Prostate gland (tissue), 2 donors: ENCODE data around the gene NUDT19. TPM values are rescaled to one million over a fixed set of nuclear protein-coding genes. Genes with fewer than 3 reads are reported as not detected.
A peak's percentile ranks its signal among the peaks of the same experiment; 100 is the strongest.
"Not testable (repeated sequence)": the region's sequence is repeated elsewhere in the genome, so short reads cannot be mapped to it uniquely, and the experiment has no call there.

Experiments
- DNase-seq: peaks from one replicate; pipeline ENCODE4 v3.0.0-alpha.2; 2019; ENCODE audit warnings: low spot score
- H3K27ac ChIP-seq, 2 donors: fragments of 200-600 bp; sonication (generic); 2 replicates each; pipeline ENCODE4 v1.5.1; 2017 to 2019
- H3K27me3 ChIP-seq: fragments of 200-600 bp; sonication (generic); replicated peaks from 2 replicates; pipeline ENCODE4 v1.5.1; 2019; ENCODE audit not compliant: insufficient read depth
- H3K36me3 ChIP-seq, 2 donors: fragments of 200-600 bp; sonication (generic); 1 replicate in 1 of 2; 2 replicates in 1 of 2; pipeline versions ENCODE4 v1.5.1 to v1.8.1; 2017 to 2019
- H3K4me1 ChIP-seq: fragments of 200-600 bp; sonication (generic); replicated peaks from 2 replicates; pipeline ENCODE4 v1.5.1; 2019
- H3K4me3 ChIP-seq, 2 donors: fragments of 200-600 bp; sonication (generic); 2 replicates each; pipeline ENCODE4 v1.5.1; 2017 to 2019
- H3K9me3 ChIP-seq: fragments of 200-600 bp; sonication (generic); 2 replicates; pipeline ENCODE4 v1.5.1; 2017
- CTCF ChIP-seq, 4 experiments: fragments of 200-600 bp in 2 of 4; fragments of 450-650 bp in 2 of 4; sonication (generic) in 2 of 4; IDR thresholded peaks; 1 replicate in 3 of 4; 2 replicates in 1 of 4; pipeline ENCODE4 v1.5.1; 2016 to 2019; ENCODE audit warnings: antibody characterized with exemption in 4 of 4, mild to moderate bottlenecking in 2 of 4, moderate library complexity in 2 of 4
- POLR2A ChIP-seq: fragments of 450-650 bp; IDR thresholded peaks from one replicate; pipeline ENCODE4 v1.6.1; 2016; ENCODE audit warnings: antibody characterized with exemption, mild to moderate bottlenecking
- POLR2AphosphoS5 ChIP-seq: sonication (generic); formaldehyde crosslinking; IDR thresholded peaks from one replicate; pipeline ENCODE4 v1.6.1; 2017; ENCODE audit warnings: antibody characterized with exemption
- WGBS: methylation state at CpG from one replicate; pipeline ENCODE4 v1.1.5; 2018; 5-methylcytosine and 5-hydroxymethylcytosine counted together
- intact Hi-C: fragments of 100-400 bp; cut with DNase I; formaldehyde crosslinking; loops from one replicate; pipeline ENCODE4 v1.14.2; 2022
- total RNA-seq, 2 donors: library from RNA; depleted of rRNA; stranded (reverse); fragments of >200 nt; gene quantifications; one replicate each; pipeline ENCODE4 v1.1.0, GENCODE V29; 2016

NUDT19 gene
- total RNA-seq, 2 donors from 2014 or later: 21.7 to 22.4 TPM

DNA sequence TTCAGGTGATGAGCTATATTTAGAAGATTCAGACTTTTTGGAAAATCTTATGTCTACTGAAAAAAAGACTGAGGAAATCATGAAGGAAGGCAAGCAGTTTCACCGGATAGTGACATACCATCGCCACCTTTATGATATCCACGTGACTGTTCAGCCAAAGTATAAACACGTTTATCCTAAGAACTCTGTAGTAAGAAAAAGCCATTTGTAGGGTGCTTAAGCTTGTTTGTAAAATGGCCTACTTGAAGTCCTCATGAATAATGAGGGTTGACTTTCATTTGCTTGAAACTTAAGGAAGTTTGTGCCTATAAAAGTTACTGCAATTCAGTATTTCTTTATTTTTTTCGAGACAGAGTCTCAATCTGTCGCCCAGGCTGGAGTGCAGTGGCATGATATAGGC, 20.1 kb downstream of the NUDT19 start:
- WGBS: 87% methylated on average over 6 of the region's 6 CpGs
- Histone ChIP-seq H3K4me3 (no peak overlapping the region), H3K27ac (no peak overlapping the region), H3K4me1 (no peaks in the 10 kb centered on the region), H3K27me3 (no peaks in the 10 kb centered on the region), H3K36me3 (peaks cover 0 to 4% of the 10 kb centered on the region in 2 donors), H3K9me3 (no peaks in the 10 kb centered on the region)
- no peak for DNase-seq
- TF ChIP-seq CTCF (IDR thresholded peaks at IDR 0.05): no peak
- no peak for TF ChIP-seq POLR2AphosphoS5
- TF ChIP-seq POLR2A: no peak
- intact Hi-C loops: no loop called here

GRCh38 chr19:32716203-32716602, 24.6 kb downstream of the NUDT19 start:
- H3K27me3 ChIP-seq, H3K4me1 ChIP-seq, H3K36me3 ChIP-seq, H3K4me3 ChIP-seq, H3K27ac ChIP-seq, intact Hi-C loops, DNase-seq, H3K9me3 ChIP-seq: not testable (repeated sequence)
- 97% methylated on average over 7 of the region's 7 CpGs for WGBS

DNA sequence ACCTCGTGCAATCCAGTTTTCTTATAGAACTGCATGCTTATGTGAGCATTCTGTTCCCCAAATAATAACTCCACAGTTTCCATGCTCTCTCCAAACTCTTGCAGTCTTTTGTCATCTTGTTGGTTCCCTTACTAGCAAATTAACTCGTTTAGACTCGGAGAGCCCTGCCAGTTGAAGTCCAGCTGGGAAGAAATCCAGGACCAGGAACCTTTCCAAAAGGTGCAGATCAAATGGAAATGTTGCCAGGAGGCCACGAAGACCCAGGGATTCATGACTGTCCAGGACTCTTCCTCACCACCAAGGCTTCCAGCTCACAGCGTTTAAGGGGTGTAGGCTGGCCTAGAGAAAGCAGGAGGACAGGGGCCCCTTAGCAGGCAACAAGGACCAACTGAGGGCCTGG, 25.9 kb downstream of the NUDT19 start:
- intact Hi-C loops: no loop called here
- 40% methylated on average over 5 of the region's 5 CpGs for WGBS

GRCh38 chr19:32718286-32718685, 26.7 kb downstream of the NUDT19 start:
- WGBS: 53% methylated on average over 7 of the region's 7 CpGs
- no peaks in the 10 kb centered on the region for H3K36me3 ChIP-seq
- H3K4me1 ChIP-seq: no peaks in the 10 kb centered on the region
- TF ChIP-seq POLR2AphosphoS5 (peak; percentile 62), POLR2A (no peak), CTCF (IDR thresholded peaks at IDR 0.05) (no peak)
- H3K27me3 ChIP-seq: no peaks in the 10 kb centered on the region
- H3K4me3 ChIP-seq: no peak overlapping the region
- peak overlapping the region in 1 of 2 donors; percentile 31 for H3K27ac ChIP-seq
- peak; percentile 56 for DNase-seq
- intact Hi-C loops: no loop called here
- H3K9me3 ChIP-seq: no peaks in the 10 kb centered on the region

More for the DNA sequence above, 25.9 kb downstream of the NUDT19 start:
- Histone ChIP-seq H3K27ac (peak overlapping the region in 1 of 2 donors; percentile 31), H3K27me3 (no peaks in the 10 kb centered on the region), H3K4me3 (no peak overlapping the region), H3K4me1 (no peaks in the 10 kb centered on the region), H3K36me3 (peaks cover 0 to 2% of the 10 kb centered on the region in 2 donors), H3K9me3 (no peaks in the 10 kb centered on the region)
- no peak for TF ChIP-seq POLR2A
- no peak for TF ChIP-seq CTCF (IDR thresholded peaks at IDR 0.05)
- TF ChIP-seq POLR2AphosphoS5: no peak
- no peak for DNase-seq

DNA sequence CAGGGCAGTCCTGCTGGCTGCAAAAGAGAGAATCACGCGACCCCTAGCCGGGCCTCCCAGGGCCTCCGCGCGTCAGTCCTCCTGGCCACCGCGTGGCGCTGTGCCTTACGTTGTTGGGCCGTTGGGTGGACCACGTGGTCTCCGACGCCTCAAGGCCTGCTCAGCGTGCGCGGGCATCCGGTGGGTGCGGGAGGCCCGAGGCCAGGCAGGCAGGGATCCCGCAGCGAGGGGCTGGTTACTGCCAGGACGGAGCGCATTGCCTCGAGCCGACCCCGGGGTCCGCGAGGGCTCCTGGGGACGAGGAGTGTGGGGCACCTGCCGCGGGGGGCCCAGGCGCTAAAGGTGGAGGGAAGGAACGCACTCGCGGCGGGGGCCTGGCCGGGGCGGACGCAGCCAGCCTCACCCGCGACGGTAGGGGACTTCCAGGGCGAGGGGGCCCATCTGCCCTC, 28.0 kb downstream of the NUDT19 start, which contains the start of gene TDRD12:
TSS of gene TDRD12 (plus strand) at position 157 of the 449 bp plus-strand sequence. CDS start 306 bp downstream, outside the sequence.
- no peak for DNase-seq
- H3K4me3 ChIP-seq: no peak within 1 kb of the TSS
- no peaks in the 10 kb centered on the region for H3K36me3 ChIP-seq
- 94% methylated on average over 44 of the region's 44 CpGs for WGBS
- H3K27me3 ChIP-seq: no peaks in the 10 kb centered on the region
- no peaks in the 10 kb centered on the region for H3K4me1 ChIP-seq
- TF ChIP-seq CTCF (IDR thresholded peaks at IDR 0.05): no peak
- no peak for TF ChIP-seq POLR2A
- TF ChIP-seq POLR2AphosphoS5: no peak
- H3K27ac ChIP-seq: peak within 1 kb of the TSS in 1 of 2 donors; percentile 8
- intact Hi-C loops: no loop called here
- no peaks in the 10 kb centered on the region for H3K9me3 ChIP-seq
